Activated T-cell treated with anti-CD3 and anti-CD28 coated beads, Interleukin-2, amount 50 U/mL, for 48 hours (primary cell): ENCODE measurements around the gene FAM3D.

Experiments
- DNase-seq, 2 experiments: peaks; one replicate each; pipeline ENCODE4 v3.0.0-alpha.2; 2020

The FAM3D gene

DNA sequence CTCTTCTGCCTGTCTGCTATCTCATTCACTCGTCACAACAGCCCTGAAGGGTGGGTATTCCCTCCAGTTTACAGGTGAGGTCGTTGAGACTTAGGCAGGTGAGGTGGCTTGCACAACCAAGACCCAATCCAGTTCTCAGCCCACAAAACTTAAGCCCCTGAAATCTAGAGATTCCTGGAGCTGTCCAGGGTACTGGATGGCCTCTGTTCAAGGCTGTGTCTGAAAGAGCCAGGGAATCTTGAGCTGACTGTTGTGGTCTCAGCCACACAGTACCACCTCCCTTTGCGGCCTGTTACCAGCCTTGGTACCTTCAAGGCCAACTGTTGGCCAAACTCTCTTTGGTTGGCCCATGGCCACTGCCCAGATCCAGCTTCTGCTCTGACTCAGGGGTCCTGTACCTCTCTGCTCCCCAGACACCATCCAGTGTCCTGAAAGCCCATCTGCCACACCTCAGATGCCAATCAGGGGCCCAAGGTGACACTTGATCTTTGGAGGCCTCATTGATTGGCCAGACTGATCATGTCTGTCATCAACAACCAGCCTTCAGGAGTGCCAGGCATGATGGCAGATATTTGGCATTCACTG is 78.5 kb downstream of the FAM3D start:
- DNase-seq = no peak

DNA sequence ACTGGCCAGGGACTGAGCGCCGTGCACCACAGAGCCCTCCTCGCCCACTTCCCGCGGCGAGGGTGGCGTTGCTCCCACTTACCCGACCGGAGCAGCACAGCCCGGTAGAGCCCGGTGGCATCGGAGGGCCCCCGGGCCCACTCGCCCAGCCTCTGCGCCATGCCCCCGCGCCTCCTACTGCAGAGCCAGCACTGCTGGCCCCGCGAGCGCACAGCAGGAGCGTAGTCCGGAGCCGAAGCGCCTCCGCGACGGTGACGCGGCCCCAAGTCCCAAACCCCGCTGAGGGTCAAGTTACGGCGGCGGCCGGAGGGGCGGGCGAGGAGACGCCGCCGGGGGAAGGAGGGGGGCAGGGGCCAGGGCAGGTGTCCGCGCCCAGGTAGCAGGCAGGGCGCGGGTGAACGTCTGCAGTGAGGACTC is 79.8 kb downstream of the FAM3D start:
- no peak for DNase-seq

DNA sequence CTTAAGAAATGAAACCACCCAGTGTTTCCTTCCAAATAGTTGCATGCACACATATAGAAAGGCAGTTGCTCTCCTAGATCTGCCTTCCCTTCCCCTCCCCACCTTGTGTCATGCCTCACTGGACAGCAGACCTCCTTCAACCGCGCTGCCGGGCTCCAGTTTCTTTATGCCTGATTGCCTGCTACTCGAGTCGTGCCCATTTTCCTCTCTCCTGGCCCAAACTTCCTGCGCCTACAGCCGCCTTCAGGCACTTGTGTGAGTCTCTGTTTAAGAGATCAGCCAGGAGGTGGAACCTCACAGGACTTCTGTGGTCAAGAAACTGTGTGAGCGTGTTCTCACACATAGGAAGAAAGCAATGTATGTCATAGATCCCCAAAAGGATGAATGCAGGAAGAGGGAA is 80.6 kb downstream of the FAM3D start:
- no peak for DNase-seq

DNA sequence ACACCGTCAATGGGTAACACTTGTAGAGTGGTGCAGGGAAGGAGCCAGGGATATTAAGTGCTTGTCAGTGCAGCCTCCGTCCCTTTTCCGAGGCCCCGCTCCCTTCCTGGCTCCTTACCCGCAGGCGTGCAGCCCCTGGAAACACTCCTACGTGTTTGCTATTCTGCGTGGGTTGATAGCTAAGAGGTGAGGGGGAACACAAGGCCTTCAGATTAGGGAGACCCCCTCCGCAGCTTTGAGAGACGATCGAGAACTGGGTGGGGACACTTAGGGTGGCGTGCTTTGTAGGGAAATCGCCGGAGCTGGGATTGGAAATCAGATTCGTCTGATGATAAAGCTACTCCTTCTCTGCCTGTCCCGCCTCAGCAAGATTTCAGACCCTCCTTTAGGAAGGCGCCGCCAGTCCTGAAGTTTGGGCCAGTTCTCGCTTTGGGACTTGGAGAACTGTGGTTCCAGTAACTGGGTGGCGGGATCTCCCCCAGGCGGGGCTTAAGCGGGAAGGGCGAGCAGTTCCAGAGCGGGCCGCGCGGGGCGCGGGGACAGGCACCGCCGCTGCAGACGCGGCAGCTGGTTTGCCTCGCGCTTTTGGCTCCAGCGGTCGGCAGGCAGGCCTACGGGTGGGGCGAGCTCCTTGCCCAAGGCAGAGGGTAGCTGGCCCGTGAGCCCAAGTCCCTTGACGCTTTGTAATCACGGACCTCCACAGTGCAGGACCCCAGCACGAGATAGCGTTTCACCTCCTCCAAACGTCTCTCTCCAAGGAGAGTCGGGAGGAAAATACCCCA is 81.4 kb downstream of the FAM3D start:
- DNase-seq = peak; percentile 78 to 82

DNA sequence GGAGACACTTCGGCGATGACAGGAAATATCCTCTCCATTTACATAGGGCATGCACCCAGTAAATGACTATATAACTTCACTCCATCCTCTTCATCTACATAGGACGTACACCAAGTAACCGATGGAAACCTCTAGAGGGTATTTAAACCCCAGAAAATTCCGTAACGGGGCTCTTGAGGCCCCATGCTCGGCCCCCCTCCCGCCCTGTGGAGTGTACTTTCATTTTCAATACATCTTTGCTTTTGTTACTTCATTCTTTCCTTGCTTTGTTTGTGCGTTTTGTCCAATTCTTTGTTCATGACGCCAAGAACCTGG is 81.9 kb downstream of the FAM3D start:
- DNase-seq = no peak
